ENCODE data around the gene WDR31.
"Not testable (repeated sequence)": the region's sequence is repeated elsewhere in the genome, so short reads cannot be mapped to it uniquely, and the experiment has no call there.

Gene WDR31

DNA sequence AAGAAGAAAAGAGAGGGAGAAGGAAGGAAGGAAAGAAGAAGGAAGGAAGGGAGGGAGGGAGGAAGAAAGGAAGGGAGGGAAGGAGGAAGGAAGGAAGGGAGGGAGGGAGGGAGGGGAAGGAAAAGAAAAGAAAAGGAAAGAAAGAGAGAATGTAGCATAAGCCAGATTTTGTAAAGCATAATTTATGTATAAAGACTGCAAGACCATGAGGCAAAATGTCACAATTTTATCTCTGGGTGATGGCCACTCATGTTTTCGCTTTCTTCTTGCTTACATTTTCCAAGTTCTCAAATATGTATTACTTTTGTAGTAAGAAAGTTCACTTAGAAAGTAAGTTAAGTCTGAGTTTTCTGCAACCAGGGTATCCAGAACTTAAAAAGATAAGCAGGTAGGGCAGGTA, 33.5 kb downstream of the WDR31 start:
- WGBS = no CpG with 5 or more reads among the region's 1 CpG
- no peak overlapping the region for H3K4me3 ChIP-seq (ENCODE audit: low read length)
- no peaks in the 10 kb centered on the region for H3K4me1 ChIP-seq (ENCODE audit: insufficient read depth, low read length)
- H3K9ac ChIP-seq (ENCODE audit: low read depth, low read length) = no peak overlapping the region
- no peaks in the 10 kb centered on the region for H3K36me3 ChIP-seq (ENCODE audit: insufficient read depth, low read length)
- no peaks in the 10 kb centered on the region for H3K27me3 ChIP-seq (ENCODE audit: insufficient read depth, low read length)
- no peaks in the 10 kb centered on the region for H3K9me3 ChIP-seq (ENCODE audit: insufficient read depth, low read depth, low read length)
- H3K27ac ChIP-seq (ENCODE audit: low read depth, low read length) = no peak overlapping the region

DNA sequence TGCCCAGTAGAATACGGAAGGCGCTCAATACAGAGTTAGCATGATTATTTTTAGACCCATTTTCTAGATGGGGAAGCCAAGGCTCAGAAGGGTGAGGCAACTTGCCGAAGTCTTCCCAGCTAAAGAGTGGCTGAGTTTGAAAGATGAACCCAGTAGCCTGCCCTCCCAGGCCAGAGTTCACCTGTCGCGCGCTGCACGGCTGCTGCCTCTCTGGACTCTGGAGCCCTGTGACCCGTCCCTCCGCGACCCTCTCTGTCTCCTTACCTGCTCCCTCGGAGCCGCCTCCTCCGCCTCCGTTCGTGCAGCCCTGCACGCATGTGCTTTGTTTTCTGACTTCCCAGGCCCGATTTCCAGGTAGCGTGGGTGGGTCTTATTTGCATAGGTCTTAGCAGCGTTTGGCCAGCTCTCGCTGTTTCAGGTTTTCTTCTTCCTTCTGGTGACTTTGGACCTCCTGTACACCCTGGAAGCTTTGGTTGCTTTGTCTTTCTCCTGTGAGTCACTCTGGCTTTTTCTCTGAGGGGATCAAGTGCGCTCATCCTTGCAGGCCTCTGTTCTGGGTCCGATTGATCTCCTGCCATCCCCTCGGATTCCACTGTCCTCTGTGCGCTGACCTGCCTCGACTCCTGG, 37.2 kb downstream of the WDR31 start, which contains the start of gene RNF183:
Gene RNF183, minus strand, starts transcription at position 585 of the 627 bp plus-strand sequence. CDS start 5,192 bp downstream, outside the sequence.
- Histone ChIP-seq H3K9ac (ENCODE audit: low read depth, low read length) (no peak within 1 kb of the TSS), H3K36me3 (ENCODE audit: insufficient read depth, low read length) (no peaks in the 10 kb centered on the region), H3K27ac (ENCODE audit: low read depth, low read length) (no peak within 1 kb of the TSS), H3K4me3 (ENCODE audit: low read length) (no peak within 1 kb of the TSS), H3K4me1 (ENCODE audit: insufficient read depth, low read length) (no peaks in the 10 kb centered on the region), H3K9me3 (ENCODE audit: insufficient read depth, low read depth, low read length) (no peaks in the 10 kb centered on the region), H3K27me3 (ENCODE audit: insufficient read depth, low read length) (no peaks in the 10 kb centered on the region)
- 87% methylated on average over 25 of the region's 25 CpGs for WGBS

DNA sequence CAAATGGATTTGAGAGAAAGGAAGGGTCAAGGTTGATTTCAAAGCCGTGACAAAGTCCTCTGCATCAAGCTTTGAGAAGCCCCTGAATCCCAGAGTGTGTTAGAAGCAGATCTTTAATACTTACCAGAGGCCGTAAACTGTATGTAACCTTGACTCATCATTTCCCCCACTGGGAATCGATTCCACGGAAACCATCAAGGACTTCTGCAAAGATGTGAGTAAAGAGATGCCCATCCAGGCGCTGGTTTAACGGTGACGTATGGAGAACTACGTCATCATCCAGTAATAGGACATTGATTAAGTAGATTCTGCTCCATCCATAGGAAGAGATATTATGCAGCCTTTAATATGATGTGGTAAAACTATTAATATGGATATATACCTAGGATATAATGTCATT, 38.5 kb downstream of the WDR31 start:
- Histone ChIP-seq H3K9me3 (ENCODE audit: insufficient read depth, low read depth, low read length) (no peaks in the 10 kb centered on the region), H3K27ac (ENCODE audit: low read depth, low read length) (no peak overlapping the region), H3K27me3 (ENCODE audit: insufficient read depth, low read length) (no peaks in the 10 kb centered on the region), H3K4me3 (ENCODE audit: low read length) (no peak overlapping the region), H3K4me1 (ENCODE audit: insufficient read depth, low read length) (no peaks in the 10 kb centered on the region), H3K9ac (ENCODE audit: low read depth, low read length) (no peak overlapping the region), H3K36me3 (ENCODE audit: insufficient read depth, low read length) (no peaks in the 10 kb centered on the region)
- WGBS = 93% methylated on average over 8 of the region's 8 CpGs

DNA sequence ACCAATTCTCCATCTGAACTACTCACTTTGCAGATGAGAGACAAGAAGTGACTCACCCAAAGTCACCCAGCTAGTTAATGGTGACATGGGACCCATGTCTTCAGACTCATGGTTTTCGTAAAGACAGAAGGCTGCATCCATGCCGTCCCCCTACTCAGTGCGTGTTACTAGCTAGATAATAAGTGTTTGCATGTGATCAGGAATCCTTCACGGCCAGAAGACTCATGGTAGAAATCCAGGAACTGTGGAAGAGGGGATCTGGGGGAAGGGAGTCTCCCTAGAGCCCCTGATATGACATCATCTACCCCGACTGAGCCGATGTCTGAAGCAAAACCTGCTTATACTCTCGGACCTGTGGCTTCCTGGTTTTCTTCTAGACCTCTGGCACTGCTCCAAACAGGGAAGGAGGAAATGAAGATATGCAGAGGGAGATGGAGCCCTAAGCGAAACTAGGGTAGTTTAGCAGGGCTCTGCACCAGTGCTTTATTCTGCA, 40.2 kb downstream of the WDR31 start:
- no peaks in the 10 kb centered on the region for H3K27me3 ChIP-seq (ENCODE audit: insufficient read depth, low read length)
- no peaks in the 10 kb centered on the region for H3K36me3 ChIP-seq (ENCODE audit: insufficient read depth, low read length)
- H3K4me3 ChIP-seq (ENCODE audit: low read length) = no peak overlapping the region
- H3K9ac ChIP-seq (ENCODE audit: low read depth, low read length) = no peak overlapping the region
- no peaks in the 10 kb centered on the region for H3K4me1 ChIP-seq (ENCODE audit: insufficient read depth, low read length)
- 90% methylated on average over 8 of the region's 8 CpGs for WGBS
- no peaks in the 10 kb centered on the region for H3K9me3 ChIP-seq (ENCODE audit: insufficient read depth, low read depth, low read length)
- H3K27ac ChIP-seq (ENCODE audit: low read depth, low read length) = no peak overlapping the region

DNA sequence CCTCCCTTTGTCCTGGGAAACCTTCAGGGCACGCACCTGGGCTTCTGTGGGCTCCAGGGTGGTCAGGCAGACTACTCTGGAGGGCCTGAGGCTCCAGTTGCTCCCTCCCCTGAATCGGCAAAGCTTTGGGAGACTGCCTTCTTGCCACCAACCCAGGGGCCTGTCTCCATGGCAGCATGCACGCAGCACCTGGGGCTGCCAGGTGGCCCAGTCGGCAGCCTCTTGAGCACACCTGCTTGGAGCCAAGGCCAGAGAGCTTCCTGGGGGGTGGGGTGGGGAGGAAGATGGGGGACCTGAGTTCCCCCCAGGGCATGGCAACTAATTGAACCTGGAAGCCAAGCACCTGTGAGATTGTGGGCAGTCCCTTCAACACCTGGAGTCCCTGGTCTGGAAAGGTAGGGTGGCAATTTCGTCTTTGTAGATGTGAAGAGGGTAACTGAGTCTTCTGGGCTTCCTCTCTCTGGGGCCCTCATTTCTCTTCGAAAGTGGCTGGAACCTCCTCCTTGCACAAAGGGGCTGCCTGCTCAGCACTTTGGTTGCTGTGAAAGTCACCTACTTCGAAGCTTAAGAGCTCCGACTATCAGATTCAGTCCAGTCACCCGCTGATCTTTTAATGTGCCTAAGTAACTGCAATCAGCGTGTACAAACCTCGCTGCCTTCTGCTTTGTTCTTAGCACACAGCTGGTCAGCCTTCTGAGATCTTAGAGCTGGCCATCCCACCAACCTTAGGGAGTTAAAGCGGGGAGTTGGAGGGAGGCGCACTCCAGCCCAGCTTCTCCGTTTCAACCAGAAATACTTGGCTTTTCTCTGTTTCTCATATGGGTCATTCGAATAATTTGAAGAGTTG, 40.9 kb downstream of the WDR31 start:
- H3K9ac ChIP-seq (ENCODE audit: low read depth, low read length) = no peak overlapping the region

GRCh38 chr9:113298311-113298710, 41.8 kb downstream of the WDR31 start:
- H3K9me3 ChIP-seq (ENCODE audit: insufficient read depth, low read depth, low read length) = no peaks in the 10 kb centered on the region
- 92% methylated on average over 8 of the region's 8 CpGs for whole genome bisulfite sequencing
- no peak overlapping the region for H3K9ac ChIP-seq (ENCODE audit: low read depth, low read length)
- no peaks in the 10 kb centered on the region for H3K27me3 ChIP-seq (ENCODE audit: insufficient read depth, low read length)
- H3K4me3 ChIP-seq (ENCODE audit: low read length) = no peak overlapping the region
- H3K27ac ChIP-seq (ENCODE audit: low read depth, low read length) = no peak overlapping the region
- peaks cover 9% of the 10 kb centered on the region for H3K36me3 ChIP-seq (ENCODE audit: insufficient read depth, low read length)
- no peaks in the 10 kb centered on the region for H3K4me1 ChIP-seq (ENCODE audit: insufficient read depth, low read length)

More for the DNA sequence above, 40.9 kb downstream of the WDR31 start:
- 91% methylated on average over 15 of the region's 15 CpGs for WGBS
- Histone ChIP-seq H3K36me3 (ENCODE audit: insufficient read depth, low read length) (peaks cover under 1% of the 10 kb centered on the region; the same call in 1 of the 2 replicates), H3K4me1 (ENCODE audit: insufficient read depth, low read length) (no peaks in the 10 kb centered on the region), H3K27ac (ENCODE audit: low read depth, low read length) (no peak overlapping the region), H3K9me3 (ENCODE audit: insufficient read depth, low read depth, low read length) (no peaks in the 10 kb centered on the region), H3K4me3 (ENCODE audit: low read length) (no peak overlapping the region), H3K27me3 (ENCODE audit: insufficient read depth, low read length) (no peaks in the 10 kb centered on the region)

GRCh38 chr9:113296796-113297558, 43.1 kb downstream of the WDR31 start:
- peaks cover 22% of the 10 kb centered on the region for H3K36me3 ChIP-seq (ENCODE audit: insufficient read depth, low read length)
- H3K9me3 ChIP-seq (ENCODE audit: insufficient read depth, low read depth, low read length) = no peaks in the 10 kb centered on the region
- no peak overlapping the region for H3K27ac ChIP-seq (ENCODE audit: low read depth, low read length)
- 91% methylated on average over 8 of the region's 9 CpGs for WGBS
- no peak overlapping the region for H3K4me3 ChIP-seq (ENCODE audit: low read length)
- H3K9ac ChIP-seq (ENCODE audit: low read depth, low read length) = no peak overlapping the region
- H3K4me1 ChIP-seq (ENCODE audit: insufficient read depth, low read length) = no peaks in the 10 kb centered on the region
- H3K27me3 ChIP-seq (ENCODE audit: insufficient read depth, low read length) = no peaks in the 10 kb centered on the region

DNA sequence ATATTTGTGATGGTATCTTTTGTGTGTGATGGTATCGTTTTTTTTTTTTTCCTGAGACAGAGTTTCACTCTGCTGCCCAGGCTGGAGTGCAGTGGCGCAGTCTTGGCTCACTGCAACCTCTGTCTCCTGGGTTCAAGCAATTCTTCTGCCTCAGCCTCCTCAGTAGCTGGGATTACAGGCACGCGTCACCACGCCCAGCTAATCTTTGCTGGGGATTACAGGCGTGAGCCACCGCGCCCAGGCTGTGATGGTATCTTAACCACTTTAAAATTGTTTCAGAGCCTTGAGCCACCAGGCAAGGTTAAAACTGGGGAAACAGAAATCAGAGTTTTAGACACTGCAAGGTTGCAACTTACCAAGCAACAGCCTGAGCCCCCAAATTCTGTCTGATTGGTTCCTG, 43.8 kb downstream of the WDR31 start:
- H3K4me1 ChIP-seq (ENCODE audit: insufficient read depth, low read length); H3K27me3 ChIP-seq (ENCODE audit: insufficient read depth, low read length); H3K27ac ChIP-seq (ENCODE audit: low read depth, low read length); H3K4me3 ChIP-seq (ENCODE audit: low read length); H3K9me3 ChIP-seq (ENCODE audit: insufficient read depth, low read depth, low read length); H3K9ac ChIP-seq (ENCODE audit: low read depth, low read length): not testable (repeated sequence)
- 95% methylated on average over 7 of the region's 8 CpGs for WGBS
- peaks cover 30% of the 10 kb centered on the region for H3K36me3 ChIP-seq (ENCODE audit: insufficient read depth, low read length)

DNA sequence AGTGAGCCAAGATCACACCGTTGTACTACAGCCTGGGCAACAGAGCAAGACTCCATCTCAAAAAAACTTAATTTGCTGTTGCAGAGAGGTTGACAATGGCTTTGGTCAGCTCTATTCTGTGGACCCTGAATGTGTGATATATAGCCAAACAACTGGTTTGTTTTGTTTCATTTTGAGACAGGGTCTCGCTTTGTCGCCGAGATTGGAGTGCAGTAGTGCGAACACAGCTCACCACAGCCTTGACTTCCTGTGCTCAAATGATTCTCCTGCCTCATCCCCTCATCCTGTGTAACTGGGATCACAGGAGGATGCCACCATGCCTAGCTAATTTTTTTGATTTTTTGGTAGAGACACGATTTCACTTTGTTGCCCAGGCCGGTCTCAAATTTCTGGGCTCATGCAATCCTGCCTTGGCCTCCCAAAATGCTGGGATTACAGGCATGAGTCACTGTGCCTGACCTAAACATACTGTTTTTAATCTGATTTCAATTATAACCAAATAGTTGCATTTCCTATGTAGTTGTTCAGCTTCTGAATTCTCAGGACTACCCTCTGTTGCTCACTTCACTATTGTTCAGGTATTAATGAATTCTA, 46.7 kb downstream of the WDR31 start:
- no peaks in the 10 kb centered on the region for H3K9me3 ChIP-seq (ENCODE audit: insufficient read depth, low read depth, low read length)
- H3K27me3 ChIP-seq (ENCODE audit: insufficient read depth, low read length) = no peaks in the 10 kb centered on the region
- no peak overlapping the region for H3K9ac ChIP-seq (ENCODE audit: low read depth, low read length)
- WGBS = 95% methylated on average over 7 of the region's 7 CpGs
- H3K36me3 ChIP-seq (ENCODE audit: insufficient read depth, low read length) = peaks cover 58% of the 10 kb centered on the region
- H3K4me1 ChIP-seq (ENCODE audit: insufficient read depth, low read length) = no peaks in the 10 kb centered on the region
- no peak overlapping the region for H3K27ac ChIP-seq (ENCODE audit: low read depth, low read length)
- H3K4me3 ChIP-seq (ENCODE audit: low read length) = no peak overlapping the region

DNA sequence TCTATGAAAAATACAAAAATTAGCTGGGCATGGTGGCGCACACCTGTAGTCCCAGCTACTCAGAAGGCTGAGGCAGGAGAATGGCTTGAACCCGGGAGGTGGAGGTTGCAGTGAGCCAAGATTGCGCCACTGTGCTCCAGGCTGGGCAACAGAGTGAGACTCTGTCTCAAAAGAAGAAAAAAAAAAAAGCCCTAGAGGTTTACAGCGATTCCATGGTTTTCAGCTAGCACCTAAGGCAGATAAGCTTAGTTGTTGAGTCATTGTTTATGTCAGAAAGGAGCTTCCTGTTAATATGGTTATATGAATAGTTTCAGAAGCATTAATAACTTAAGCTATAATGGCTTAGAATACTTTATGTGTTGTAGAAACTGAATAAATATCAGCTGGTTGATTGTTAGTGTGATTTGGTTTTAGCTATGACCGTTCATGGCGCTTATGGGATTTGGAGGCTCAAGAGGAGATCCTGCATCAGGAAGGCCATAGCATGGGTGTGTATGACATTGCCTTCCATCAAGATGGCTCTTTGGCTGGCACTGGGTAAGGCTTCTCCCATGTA, 49.9 kb downstream of the WDR31 start:
- 96% methylated on average over 6 of the region's 6 CpGs for WGBS
- Histone ChIP-seq H3K9me3 (ENCODE audit: insufficient read depth, low read depth, low read length) (no peaks in the 10 kb centered on the region), H3K36me3 (ENCODE audit: insufficient read depth, low read length) (peaks cover 89% of the 10 kb centered on the region), H3K27ac (ENCODE audit: low read depth, low read length) (no peak overlapping the region), H3K4me1 (ENCODE audit: insufficient read depth, low read length) (no peaks in the 10 kb centered on the region), H3K4me3 (ENCODE audit: low read length) (no peak overlapping the region), H3K9ac (ENCODE audit: low read depth, low read length) (no peak overlapping the region), H3K27me3 (ENCODE audit: insufficient read depth, low read length) (no peaks in the 10 kb centered on the region)

All from HUES64 (cell line).